ENCODE results near the gene MAP3K20.

- TF ChIP-seq MYC (IDR thresholded peaks at IDR 0.05; ENCODE audit: low read depth, low read length), result no peak
- TF ChIP-seq CTCF (IDR thresholded peaks at IDR 0.05; ENCODE audit: extremely low read depth in 1 of 2, insufficient read depth in 1 of 2, low read depth in 1 of 2, low read length in 2 of 2), result no peak
- TF ChIP-seq EZH2 (IDR thresholded peaks at IDR 0.05; ENCODE audit: borderline replicate concordance, low read depth, low read length, severe bottlenecking), result no peak
- no peak for TF ChIP-seq POLR2A (IDR thresholded peaks at IDR 0.05; ENCODE audit: low read depth, low read length)
- TF ChIP-seq MAX (IDR thresholded peaks at IDR 0.05; ENCODE audit: insufficient read depth, insufficient read length), result no peak
- no peak for TF ChIP-seq POLR2AphosphoS5 (IDR thresholded peaks at IDR 0.05; ENCODE audit: insufficient read depth, low read depth, low read length)
- TF ChIP-seq JUN (IDR thresholded peaks at IDR 0.05; ENCODE audit: borderline replicate concordance, insufficient read depth, insufficient read length, low read depth), result no peak
Observed at GRCh38 chr2:173271135-173271534, 195.5 kb downstream of the MAP3K20 start.
